GM18867 (cell line): ENCODE results near the gene ADAMTSL3.
"Not testable (repeated sequence)": the region's sequence is repeated elsewhere in the genome, so short reads cannot be mapped to it uniquely, and the experiment has no call there.

Experiments used
- ATAC-seq: cut with Tn5 transposase; IDR thresholded peaks from one replicate; pipeline ENCODE4 v1.9.1; 2021; ENCODE audit warnings: mild to moderate bottlenecking, moderate library complexity; ENCODE audit not compliant: unreplicated experiment

The ADAMTSL3 gene

DNA sequence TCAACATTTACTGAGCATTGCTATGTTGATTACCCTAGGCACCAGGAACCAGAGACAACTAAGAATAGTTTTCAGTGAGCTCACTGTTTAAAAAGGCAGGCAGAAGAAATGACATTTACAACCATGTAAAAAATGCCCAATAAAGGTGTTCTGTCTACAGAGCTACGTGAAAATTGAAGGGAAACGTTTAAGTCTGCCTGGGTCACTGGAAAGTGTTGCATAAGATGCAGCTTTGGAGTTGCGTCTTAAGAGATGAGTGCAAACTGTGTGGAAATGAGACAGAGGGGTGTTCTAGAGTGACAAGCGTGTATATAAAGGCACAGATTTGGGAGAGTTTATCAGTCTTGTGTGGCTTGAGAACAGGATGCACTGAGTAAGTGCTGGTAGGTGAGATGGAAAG is 303.0 kb downstream of the ADAMTSL3 start:
- ATAC-seq, result no peak

DNA sequence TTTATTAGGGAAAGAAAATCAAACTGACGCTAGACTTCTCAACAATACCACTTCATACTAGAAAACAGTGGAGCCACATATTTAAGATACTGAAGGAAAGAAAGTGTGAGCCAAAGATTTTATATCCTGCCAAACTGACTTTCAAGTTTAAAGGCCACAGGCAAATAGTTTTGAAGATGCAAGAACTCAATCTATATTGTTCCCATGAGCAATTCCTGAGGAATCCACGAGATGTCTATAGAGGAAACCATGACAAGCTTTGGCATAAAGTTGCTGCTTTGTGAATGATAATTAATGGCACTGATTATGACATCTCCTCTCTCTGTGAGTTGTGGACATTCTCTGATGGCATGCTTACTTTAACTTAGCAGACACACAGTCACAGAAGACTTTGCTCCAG is 305.6 kb downstream of the ADAMTSL3 start:
- ATAC-seq, result no peak

DNA sequence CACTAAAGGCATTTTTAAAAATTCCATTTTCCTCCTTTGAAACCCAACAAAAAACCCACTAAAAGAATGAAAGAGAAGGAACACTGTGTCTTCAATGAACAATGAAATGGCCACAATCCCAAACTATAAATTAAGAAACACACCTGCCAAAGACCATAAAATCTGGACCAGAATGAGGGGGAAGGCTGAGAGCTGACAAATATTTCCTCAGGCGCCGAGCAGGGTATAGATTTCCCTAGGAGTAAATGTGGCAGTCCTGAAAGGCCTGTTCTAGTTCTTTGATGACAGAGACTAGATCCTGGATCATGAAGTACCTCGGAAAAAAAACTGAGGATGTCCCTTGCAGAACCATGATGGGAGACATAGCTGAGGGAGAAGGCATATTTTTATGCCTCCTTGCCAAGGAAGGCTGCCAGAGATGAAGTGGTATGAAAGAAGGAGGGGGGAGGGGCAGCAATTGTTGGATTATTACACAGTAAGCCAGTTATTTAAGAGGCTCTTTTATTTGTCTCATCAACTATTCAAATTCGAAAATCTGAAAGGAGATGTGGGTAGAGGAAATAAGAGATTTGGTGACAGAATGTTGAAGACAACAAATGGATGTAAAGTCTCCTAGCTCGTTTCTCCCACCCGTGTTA is 306.4 kb downstream of the ADAMTSL3 start:
- ATAC-seq, result no peak

DNA sequence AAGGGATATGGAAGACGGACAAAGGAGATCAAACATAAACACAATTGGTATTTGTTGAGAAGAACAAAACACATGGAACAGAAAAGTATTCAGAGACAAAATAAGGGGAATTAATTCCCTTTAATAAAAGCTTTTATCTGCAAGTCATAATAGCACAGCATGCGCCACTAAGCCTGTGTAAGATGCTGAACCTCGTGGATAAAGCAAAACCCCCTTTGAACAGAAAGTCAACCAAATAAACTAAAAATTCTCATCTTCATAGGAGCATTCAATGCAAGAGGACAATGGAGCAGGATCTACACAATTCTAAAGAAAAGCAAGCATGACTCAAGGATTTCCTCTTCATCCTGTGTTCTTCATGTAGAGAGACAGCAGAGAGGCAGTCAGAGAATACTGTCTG is 307.4 kb downstream of the ADAMTSL3 start:
- ATAC-seq, result no peak

DNA sequence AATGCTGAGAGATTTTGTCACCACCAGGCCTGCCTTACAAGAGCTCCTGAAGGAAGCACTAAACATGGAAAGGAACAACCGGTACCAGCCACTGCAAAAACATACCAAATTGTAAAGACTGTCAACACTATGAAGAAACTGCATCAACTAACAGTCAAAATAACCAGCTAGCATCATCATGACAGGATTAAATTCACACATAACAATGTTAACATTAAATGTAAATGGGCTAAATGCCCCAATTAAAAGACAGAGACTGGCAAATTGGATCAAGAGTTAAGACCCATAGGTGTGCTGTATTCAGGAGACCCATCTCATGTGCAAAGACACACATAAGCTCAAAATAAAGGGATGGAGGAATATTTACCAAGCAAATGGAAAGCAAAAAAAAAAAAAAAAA is 311.0 kb downstream of the ADAMTSL3 start:
- not testable (repeated sequence) for ATAC-seq

DNA sequence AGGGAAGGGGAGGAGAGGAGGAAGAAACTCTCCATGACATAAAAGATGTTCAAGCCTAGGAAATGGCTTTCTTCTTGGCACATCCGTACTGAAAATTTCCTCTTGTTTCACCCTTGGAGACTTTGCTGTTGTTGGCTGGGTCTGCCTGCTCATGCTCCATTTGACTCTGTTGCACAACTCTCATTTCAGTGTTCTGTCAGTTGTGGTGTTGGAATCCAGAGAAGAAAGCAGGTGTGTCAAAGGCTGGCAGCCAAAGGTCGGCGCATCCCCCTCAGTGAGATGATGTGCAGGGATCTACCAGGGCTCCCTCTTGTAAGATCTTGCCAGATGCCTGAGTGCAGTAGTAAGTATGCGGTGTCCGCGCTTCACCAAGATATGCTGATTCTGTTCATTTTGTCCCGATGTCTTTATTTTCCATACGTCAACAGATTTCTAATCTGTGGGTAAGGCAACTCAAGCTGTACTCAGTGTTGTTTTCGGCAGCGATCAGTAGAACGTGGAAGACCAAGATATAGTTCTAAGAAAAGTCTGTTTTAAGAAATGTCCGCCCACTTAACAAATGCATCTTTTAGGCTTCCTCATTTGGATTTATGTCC is 316.5 kb downstream of the ADAMTSL3 start:
- ATAC-seq, result no peak

DNA sequence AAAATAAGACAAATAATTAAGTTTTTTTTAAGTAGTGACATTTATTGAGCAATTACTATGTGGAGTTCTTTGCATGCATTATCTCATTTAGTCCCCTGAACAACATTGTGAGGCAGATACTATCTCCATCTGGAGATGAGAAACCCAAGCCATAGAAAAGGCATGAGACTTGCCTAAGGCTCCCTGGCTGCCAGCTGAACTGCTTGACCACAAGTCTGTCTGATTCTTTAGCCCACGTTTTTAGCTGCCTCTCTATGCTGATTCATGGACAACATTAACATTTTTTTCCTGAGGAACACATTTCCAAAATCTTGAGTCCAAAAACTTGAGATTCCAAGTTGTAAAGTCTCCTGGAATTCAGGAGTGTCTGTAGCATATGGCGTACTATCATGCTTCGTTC is 318.1 kb downstream of the ADAMTSL3 start:
- ATAC-seq, result no peak

DNA sequence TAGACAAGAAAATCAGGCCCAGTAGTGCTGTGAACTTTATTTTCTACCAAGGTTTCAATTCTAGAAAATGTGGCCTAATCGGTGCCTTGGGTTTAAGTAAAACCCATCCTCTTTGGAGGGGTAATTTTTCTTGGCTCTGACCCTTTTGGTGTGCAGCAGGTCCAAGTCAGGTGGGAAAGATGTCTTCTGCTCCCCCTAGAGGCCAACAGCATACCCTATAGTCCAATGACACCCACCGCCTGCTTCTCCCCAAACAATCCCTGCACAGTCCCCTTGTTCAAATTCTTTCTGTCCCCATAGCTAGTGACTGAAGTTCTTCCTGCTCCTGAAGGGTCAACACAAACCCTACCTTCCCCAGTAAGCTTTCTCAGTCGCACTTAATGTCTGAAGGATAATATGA is 319.9 kb downstream of the ADAMTSL3 start:
- no peak for ATAC-seq

DNA sequence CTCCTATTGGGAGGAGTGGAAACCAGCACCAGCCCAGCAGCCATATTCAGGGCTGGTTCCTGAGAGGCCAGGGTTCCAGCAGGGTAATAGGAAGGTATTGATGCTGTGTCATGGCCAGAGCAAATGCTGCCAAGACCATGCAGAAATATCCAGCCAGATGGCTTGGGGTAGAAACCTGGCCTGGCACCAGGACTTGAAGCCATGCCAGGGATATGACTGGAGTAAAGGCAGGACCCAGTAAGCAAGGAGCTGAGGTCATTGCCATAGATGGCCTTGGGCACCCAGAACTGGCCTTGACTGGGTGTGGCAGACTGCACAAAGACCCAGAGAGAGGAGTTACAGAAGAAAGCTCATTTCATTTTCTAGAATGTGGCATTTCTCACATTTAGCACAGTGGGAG is 324.1 kb downstream of the ADAMTSL3 start:
- ATAC-seq, result no peak

DNA sequence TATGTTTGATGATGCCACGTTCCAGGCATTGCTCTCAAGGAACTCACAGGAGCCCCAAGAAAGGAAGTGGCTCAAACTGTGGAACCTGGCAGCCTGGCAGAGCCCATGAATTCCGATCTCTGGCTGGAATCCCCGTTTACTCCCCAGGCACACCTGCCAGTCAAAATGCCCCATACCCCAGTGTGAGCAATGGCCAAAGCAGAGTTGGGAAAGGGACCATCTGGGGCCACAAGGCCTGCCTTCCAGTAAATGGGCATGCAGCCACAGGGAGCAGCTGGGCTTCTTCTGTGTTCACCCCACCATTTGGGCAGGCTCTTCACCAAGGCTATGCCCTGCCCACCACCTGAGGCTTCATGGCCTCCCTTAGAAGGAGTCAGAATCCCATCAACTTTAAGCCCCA is 324.7 kb downstream of the ADAMTSL3 start:
- no peak for ATAC-seq

DNA sequence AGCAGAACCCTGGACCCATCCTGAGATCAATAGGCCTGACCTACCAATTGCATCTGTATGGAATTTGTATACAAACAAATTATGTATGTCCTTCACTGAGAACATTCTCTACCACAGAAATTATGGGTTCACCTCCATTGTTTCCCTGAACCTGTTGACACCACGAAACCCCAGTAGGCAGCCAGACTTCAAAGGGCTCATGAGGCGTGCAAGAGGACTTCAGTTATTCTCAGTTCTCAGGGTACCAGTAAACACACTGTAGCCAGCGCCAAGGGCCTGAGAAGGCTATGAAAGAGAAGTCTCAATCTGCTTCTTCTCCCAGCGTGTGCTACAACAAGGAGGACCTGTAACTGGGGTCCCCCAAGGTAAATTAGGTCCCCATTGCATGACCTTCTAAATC is 326.7 kb downstream of the ADAMTSL3 start:
- ATAC-seq, result no peak

DNA sequence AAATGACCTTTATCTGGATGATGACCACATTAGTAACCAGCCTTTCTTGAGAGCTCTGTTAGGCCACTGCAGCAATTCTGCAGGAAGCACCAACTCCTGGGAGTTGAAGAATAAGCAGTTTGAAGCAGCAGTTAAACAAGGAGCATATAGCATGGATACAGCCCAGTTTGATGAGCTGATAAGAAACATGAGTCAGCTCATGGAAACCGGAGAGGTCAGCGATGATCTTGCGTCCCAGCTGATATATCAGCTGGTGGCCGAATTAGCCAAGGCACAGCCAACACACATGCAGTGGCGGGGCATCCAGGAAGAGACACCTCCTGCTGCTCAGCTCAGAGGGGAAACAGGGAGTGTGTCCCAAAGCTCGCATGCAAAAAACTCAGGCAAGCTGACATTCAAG is 328.8 kb downstream of the ADAMTSL3 start:
- no peak for ATAC-seq

DNA sequence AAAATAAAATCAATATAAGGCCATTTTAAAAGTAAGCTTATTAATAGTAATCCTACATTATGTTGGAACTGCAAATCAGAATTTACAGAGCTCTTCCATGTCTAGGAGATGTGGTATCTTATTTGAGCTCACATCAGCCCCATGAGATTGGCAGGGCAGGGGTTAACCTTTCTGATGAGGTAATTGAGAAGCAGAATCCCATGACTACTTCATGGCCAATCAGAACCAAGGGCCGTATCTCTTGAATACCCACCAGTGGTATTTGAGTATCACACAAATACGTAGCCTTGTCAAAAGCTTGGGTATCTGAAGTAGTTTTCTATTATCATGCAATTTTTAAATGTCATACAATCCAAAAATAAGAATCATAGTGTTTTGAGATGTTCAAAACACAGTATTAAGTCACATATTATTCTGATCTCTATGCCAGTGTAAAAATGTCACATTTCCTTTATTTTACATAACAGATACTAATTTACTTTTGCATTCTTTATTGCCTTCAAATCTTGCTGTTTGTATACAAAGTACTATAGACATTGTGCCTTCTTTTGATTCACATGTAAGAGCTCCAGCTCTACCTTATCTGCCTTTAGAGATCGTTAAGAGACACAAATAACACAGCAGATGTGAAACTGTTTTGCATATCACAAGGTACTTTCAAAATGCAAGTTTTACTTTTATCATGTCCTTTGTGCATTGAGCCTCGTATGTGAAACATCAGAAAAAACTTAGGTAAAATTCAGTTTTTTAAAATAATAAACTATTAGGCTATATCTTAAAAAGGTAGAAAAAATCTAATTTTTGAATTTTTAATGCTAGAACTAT is 329.9 kb downstream of the ADAMTSL3 start:
- peak; percentile 91 for ATAC-seq

DNA sequence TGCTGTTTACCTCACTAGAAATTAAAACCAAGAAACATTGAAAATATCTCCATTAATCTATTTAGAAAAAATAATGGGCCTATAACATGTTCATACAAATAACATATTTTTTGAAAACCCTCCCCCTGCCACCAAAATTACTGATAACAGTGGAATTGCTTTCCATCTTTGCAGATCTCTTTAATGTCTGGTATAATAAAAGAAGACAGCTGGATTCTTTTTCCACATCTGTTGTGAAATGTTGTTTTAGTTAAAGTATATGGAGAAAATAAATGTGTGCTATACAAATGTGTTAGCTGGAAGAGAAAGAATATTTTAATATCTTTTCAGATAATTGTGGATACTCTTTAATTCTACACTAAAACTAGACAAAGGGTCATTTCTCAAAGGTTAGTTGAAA is 330.7 kb downstream of the ADAMTSL3 start:
- ATAC-seq, result no peak

DNA sequence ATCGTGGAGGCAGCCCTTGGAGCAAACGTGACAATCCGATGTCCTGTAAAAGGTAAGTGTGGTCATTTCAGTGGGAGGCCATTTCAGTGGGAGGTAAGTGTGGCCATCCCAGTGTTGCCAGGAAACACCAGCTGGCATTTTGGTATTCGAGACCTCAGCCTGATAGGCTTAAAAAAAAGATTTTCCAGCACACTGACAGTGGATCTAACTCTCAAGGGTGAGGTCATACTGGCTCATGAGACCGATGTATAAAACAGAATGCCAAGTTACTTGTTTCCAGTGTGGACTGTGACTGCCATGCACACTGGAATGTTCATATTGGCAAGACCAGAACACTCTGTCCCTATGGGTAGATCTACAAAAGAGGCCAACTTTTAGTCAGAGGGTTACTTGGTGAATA is 337.2 kb downstream of the ADAMTSL3 start:
- no peak for ATAC-seq

DNA sequence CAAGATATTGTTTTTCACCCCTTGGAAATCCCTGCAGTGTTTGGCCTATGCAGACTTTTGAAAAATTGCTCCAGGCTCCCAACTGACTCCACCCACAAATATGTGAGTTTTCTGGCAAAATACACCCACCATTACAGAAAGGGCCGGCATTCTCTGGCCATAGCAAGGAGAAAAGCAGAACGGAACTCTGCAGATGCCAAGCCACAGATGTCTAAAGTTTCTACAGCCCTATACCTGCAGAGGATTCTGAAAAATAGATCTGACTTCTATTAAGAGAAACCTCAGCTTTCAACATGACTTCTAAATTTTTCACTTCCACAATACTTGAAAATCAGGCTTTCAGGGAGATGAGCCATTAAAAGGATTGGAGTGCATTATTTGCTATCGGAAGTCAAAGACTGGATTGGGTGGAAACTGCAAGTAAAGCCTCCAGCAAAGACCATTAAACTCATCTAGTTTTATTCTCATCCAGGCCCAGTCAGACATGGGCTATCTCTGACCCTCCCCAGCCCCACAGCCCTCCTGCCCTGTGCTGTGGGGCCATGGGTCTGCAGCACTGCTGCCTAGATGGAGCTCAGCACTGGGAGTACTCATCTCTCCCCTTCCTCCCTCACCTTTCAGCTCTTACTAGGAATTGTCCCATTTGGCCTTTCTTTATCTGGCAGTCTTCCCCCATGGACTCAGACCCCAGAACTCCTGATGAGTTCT is 338.6 kb downstream of the ADAMTSL3 start:
- peak; percentile 88 for ATAC-seq

DNA sequence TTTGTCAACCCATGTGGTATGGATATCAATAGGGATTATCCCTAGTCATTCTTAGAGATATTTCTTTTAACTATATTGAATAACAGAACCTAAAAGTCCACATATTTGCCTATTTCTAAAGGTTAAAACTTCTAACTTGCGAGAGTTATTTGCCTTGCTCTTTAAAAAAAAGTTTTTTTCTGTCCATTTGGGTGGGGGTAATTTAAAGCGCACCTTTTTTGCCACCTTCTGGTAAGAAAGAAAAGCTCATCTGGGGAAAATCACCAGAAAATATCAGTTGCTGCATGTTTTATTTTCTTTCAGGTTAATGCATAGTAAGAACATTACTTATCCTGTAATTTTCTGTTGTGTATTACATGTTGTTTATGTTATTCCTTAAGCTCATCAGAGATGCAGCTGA is 339.7 kb downstream of the ADAMTSL3 start:
- ATAC-seq, result no peak

DNA sequence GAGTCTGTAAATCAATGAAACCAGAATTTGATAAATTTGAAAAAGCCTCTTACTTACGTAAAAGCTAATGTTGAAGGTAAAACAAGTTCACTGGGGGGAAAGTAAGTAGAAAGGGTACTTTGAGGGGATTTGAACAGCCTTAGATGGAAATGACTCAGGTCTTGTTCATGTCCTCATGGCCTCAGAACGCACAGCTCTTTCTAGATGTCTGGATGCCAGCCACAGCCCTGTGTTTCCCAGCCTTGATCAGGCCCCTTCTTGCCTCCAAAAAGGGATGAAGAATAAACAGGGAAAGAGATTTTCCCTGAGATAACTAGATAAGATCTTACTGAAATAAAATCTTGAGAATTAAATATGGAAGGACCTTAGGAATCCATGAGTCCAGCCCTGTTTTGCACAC is 344.6 kb downstream of the ADAMTSL3 start:
- no peak for ATAC-seq

DNA sequence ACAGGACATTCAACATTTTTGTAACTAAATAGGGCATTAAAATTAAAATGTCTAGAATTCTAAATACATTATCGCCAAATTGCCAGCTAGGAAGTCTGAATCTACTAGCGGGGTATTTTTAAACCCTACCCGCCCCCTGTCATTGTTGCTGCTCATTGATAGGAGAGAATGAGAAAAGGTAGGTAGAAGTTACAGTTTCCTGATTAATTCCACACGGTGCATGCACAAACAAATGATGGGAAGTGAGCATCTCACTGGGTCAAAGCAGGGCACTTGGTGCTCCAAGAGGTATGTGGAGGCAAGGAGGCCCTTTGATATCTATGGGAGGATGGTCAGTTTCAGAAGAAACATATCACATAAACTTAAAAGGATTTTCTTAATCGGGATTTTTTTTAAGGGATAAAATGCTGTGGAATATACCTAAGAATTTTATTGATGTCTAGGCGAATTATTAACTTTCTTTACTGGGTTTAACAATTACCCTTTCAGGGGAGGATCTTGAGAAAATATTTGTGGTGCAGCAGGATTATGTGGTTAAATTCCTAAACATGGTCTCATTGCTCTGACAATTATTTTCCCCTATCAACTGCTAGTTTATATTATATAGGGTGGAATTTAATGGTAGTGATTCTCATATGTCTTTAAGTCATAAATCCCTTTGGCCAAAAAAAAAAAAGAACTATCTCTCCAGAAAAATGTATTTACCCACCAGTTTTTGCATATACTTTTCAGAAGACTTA is 345.6 kb downstream of the ADAMTSL3 start:
- no peak for ATAC-seq

DNA sequence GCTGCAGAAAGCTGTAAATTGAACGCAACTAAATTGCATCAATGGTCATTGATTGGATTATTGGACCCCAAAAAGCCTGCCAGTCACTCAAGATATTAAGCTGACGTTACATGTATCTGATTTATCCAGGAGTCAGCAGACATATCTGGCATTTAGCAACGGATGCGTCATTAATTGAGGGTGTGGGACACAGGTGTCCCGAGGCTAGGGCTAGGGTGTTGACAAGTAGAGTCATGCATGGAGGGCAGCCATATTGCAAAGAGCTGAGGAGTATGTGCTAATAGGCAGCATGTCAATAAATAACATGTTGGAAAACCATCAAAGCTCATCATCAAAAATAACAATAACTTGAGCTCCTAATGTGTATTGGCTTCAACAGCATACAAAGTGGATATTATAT is 347.1 kb downstream of the ADAMTSL3 start:
- ATAC-seq, result no peak

DNA sequence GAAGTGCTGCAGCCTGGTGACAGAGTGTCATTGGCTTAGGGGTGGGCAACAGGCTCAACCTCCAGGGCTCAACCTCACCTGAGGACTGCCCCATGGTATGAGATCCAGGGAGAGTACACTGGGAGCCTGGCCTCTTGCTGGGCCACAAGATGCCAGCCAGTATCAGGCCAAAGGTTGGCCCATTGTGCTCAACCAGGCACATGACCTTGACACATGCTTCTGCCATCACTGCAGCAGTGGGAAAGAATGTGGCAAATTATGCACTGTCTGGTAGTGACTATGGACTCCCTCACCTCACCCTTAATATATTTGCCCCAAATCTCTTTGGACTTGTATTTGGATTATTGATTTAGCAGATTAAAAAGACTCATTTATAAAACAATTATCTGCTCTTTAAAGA is 347.7 kb downstream of the ADAMTSL3 start:
- ATAC-seq, result no peak
